Stimulated activated naive CD4-positive, alpha-beta T cell (primary cell): Measurements from ENCODE around the gene GADD45B.
"Not testable (repeated sequence)": the region's sequence is repeated elsewhere in the genome, so short reads cannot be mapped to it uniquely, and the experiment has no call there.

Experiments
- DNase-seq, 6 experiments: peaks; one replicate each; lab custom pipeline; 2025; lab: John Stamatoyannopoulos, UW

GADD45B gene

DNA sequence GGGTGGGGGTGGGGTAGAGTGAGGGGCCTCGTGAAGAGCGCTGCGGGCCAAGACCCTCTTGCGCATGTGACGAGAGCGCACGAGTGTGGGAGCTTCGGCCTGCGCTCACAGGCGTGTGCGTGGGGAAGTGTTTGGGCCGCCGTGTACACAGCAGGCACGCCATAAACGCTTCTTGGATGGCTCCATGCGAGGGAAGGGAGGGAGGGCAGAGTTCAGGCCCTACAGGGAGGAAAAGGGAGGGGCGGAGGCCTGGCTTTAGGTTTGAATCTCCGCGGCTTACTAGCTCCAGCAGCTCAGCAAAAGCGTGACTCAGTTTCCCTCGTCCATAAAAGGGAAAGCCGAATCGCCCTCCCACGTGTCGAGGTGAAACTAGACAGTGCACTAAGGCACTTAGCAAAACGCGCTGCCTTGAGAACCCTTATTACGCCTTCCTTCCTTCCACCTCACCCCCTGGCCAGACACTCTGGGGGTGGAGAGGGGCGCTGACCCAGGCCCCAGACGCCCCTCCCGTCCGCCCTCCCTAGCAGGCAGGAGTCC, 12.5 kb downstream of the GADD45B start:
- no peak for DNase-seq

GRCh38 chr19:2488942-2489731, 13.2 kb downstream of the GADD45B start:
- peak in 1 of 6 experiments; percentile 6 for DNase-seq

DNA sequence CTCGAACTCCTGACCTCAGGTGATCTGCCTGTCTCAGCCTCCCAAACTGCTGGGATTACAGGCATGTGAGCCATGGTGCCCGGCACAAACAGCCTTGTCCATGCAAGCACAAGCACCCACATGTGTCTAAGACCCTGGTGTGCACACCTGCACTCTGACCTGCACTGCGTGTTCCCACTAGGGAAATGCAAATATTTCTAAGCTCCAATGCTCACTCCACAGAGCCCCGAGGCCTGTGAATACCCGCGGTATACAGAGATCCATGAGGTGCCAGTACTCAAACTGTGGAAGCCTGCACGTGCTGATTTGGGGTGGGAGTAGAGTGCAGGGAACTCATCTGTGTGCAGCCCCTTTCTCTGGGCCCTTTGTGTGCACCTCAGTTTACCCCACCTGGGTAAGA, 14.7 kb downstream of the GADD45B start:
- no peak for DNase-seq

- no peak for DNase-seq
These were observed 15.3 kb downstream of the GADD45B start for GRCh38 chr19:2491130-2491801.

DNA sequence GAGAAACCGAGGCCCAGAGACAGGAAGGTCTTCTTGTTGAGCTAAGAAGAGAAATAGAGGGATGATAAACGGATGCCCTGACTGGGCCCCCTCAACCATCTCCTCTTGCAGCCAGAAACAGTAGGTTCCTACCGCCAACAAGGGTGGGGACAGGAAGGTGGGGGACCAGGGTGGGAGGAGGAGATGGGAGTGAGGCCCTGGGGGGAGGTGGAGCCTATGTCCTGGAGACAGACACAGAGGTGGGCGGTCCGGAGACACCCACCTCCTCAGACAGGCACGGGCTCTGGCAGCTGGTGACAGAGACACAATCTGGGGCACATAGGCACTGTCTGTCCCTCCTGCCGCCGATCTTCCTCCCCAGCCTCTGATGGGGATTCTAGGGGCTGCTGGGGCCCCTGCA, 16.9 kb downstream of the GADD45B start:
- DNase-seq = no peak

- not testable (repeated sequence) for DNase-seq
These were observed 17.5 kb downstream of the GADD45B start for GRCh38 chr19:2493448-2493847.

GRCh38 chr19:2494084-2494446, 18.1 kb downstream of the GADD45B start:
- no peak for DNase-seq

- peak; percentile 8 to 61 (median 35) for DNase-seq
These were observed 18.7 kb downstream of the GADD45B start for GRCh38 chr19:2494447-2495129.

GRCh38 chr19:2495130-2495641, 19.3 kb downstream of the GADD45B start:
- peak in 1 of 6 experiments; percentile 26 for DNase-seq

DNA sequence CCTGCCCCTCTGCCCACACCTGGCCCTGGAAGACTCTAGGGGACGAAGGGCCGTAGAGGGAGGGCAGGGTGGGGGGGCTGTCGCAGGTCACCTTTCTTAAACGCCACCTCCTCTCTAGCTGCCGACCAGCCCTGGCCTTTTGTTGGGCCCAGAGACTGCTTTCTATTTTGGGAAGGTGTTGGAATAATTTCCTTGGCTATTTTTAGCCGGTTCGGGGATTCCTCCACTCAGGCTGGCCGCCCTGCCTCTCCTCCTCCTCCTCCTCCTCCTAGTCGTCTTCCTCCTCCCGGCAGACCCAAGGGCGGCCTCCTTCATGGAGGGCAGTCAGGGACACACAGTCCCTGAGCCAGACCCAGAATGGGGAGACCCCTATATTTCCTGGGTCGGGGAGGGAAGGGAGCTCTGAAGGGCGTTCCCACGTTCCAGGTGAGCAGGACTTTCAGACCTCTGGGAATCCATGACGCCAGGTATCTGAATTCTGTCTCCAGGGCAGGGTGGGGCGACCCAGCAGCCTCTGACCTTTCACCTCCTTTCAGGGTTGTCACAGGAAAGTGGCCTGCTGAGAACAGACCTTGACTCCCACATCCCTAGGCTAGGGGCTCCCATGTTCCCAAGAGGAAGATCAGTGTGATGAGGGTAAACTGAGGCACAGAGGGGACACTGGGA, 19.9 kb downstream of the GADD45B start:
- DNase-seq = no peak

- no peak for DNase-seq
These were observed 21.3 kb downstream of the GADD45B start for GRCh38 chr19:2497186-2497585.

DNA sequence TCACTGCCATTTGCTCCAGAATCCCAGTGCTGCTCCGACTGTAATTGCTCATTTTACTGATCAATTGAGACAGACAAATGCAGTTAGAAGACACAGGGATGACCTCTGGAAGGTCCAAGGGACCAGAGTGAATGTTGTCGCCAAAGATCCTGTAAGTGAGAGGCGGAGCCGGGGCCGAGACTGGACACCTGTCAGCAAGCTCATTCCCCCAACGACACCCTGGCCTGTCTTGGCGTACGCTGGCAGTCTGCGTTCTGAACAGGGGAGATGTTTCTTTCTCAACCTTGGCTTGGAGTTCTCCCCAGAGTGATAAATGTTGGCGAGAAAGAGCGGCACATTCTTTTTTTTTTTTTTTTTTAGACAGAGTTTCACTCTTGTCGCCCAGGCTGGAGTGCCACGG, 24.2 kb downstream of the GADD45B start:
- DNase-seq = no peak

DNA sequence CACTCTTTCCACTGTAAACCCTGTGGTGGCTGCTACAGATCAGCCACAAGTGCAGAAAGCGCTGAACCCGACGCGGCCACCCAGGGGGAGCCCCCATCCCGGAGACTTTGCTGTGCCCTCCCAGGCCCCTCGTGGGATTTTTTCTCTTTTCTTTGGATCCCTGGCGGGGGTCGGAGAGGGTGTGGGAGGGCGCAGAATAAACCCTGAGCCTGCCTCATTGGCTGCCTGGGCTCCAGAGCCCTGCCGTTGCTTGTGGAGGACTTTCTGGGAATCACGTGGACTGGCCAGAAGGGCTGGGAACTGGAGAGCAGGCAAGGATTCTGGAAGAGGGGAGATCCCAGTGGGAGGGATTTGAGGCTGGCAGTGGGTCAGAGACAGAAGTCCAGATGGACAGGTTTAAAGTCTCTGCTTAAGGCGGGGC, 24.9 kb downstream of the GADD45B start:
- DNase-seq = no peak

DNA sequence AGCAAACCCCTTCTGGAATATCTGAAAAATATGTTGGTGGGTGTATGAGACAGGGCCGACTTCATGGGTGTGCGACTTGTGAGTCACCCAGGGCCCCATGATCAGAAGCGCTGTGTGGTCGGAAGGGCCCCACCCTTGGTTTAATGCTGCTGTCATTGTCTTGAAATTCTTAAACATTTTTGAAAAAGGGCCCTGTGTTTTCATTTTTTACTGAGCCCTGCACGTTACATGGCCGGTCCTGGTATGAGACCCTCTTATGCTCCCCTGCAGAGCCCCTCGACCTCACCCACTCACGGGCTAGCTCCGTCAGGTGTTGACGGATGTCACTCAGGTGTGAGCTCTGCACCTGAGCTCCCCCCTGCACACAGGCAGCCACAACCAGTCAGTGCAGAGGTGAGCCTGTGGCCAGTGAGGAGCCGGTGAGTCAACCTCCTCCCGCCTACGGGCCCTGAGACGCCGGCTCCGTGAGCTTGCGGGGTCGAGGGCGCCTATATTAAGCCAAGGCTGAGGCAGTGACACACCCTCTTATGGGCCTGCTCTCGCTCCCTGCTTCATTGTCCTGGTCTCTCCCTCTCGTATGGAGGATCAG, 27.7 kb downstream of the GADD45B start:
- DNase-seq = peak in 5 of 6 experiments; percentile 11 to 57 (median 31)

DNA sequence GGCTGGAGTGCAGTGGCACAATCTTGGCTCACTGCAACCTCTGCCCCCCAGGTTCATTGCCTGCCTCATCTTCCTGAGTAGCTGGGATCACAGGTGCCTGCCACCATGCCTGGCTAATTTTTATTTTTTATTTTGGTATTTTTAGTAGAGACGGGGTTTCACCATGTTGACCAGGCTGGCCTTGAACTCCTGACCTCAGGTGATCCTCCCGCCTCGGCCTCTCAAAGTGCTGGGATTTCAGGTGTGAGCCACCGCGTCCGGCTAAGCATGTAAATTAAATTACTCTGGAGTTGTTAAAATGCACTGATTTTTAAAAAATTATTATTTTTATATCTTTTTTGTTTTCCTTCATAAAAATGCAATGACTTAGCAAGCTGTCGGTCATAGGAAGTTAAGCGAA, 30.7 kb downstream of the GADD45B start:
- not testable (repeated sequence) for DNase-seq

DNA sequence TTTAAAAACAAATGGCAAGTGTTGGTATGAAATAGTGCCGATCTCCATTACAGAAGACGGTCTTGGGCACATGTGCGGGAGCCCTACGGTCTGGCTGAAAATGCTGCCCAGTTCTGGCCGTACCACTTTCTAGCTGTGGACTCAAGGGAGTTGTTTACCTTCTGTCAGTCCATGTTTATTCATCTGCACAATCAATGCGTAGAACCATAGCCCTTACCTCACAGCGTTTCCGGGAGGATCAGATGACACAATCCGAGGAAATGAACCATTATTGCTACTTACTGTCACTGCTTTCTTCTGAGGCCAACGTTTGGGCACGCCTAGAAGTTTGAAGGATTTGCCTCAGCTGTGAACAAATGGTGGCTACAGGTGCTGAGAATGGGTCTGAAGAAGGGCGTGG, 31.2 kb downstream of the GADD45B start:
- DNase-seq = peak in 4 of 6 experiments; percentile 23 to 59 (median 46)

DNA sequence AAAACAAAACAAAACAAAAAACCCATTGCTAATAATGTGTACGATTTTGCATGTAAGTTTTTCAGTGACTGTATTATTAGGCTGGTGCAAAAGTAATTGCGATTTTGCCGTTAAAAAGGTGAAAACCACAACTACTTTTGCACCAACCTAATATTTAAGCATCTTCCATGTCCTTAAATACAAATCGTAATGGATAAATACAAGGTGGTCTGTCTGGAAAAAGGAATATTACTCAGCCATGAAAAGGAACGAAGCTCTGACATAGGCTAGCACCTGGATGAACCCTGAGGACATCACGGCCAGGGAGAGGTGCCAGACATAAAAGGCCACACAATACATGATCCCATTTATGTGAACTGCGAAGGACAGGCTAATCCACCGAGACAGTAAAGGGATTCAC, 33.2 kb downstream of the GADD45B start:
- DNase-seq = no peak

DNA sequence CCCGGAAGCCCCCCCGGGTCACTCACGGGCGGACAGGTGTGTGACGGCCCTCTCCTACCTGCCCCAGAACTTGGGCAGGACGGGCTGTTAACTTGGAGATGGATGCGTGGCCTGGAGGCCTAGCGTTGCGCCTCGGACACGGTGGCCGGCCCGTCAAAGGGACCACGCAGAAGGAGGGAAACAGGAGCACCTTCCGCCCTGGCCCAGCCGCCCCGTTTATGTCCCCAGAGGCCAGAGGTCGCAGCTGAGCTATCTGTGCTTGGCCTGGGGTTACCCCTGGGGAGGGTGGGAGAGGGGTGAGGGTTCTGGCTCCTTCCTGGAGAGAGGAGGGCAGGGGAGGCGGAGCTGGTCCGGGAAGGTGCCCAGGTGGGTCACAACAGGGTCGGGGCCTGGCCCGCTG, 35.6 kb downstream of the GADD45B start:
- no peak for DNase-seq

GRCh38 chr19:2511991-2512390, 36.1 kb downstream of the GADD45B start:
- no peak for DNase-seq

DNA sequence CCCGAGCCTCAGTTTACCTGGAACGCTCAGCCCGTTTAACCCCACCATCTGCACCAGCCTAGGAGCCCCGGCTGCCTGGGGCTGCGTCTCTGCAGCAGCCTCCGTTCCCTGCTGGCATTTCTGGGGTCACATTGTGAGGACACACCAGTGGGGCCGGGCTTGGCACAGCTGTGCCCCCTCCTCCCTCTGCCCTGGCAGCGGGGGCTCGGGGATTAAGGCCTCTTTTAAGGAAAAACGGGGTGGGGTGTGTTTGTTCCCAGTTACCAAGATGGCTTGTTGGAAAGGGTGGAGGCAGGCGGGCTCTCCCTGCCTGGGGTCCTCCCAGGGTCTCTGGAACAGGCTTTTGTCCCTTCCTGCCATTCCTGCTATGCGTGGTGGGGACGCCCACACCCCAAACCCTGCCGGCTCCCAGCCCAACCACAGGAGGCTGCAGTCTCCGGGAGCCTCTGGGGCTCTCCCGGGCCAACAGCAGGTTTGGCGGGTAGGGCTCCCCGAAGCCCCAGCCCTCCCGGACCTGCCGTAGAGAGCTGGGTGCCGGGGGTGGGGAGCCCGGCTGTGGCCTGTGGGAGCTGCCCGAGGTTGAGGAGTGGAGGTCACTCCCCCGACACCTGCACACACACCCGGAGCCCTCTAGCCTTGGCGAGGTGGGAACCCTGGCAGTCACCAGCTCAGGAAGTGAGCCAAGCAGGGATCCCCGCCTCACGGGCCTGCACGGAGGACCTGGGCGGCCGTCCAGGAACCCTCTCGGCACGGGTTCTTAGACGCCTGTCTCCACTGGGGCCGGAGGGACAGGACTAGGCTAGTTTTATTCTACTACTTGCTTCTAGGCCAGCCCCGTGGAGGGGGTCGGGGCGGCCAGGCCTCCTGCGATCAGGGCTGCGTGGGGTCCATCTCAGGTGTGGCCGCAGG, 36.9 kb downstream of the GADD45B start:
- DNase-seq = no peak
